NCI-H2196 treated with DMSO at 0.1 percent for 48 hours (cell line): ENCODE results near the gene SLC7A7.
"Not testable (repeated sequence)": the region's sequence is repeated elsewhere in the genome, so short reads cannot be mapped to it uniquely, and the experiment has no call there.

Source experiments
- DNase-seq: peaks from one replicate; lab custom pipeline; 2025; ENCODE audit not compliant: unreplicated experiment; lab: John Stamatoyannopoulos, UW

The SLC7A7 gene

GRCh38 chr14:22822016-22822570 is 6.9 kb upstream of the SLC7A7 start:
- no peak for DNase-seq

DNA sequence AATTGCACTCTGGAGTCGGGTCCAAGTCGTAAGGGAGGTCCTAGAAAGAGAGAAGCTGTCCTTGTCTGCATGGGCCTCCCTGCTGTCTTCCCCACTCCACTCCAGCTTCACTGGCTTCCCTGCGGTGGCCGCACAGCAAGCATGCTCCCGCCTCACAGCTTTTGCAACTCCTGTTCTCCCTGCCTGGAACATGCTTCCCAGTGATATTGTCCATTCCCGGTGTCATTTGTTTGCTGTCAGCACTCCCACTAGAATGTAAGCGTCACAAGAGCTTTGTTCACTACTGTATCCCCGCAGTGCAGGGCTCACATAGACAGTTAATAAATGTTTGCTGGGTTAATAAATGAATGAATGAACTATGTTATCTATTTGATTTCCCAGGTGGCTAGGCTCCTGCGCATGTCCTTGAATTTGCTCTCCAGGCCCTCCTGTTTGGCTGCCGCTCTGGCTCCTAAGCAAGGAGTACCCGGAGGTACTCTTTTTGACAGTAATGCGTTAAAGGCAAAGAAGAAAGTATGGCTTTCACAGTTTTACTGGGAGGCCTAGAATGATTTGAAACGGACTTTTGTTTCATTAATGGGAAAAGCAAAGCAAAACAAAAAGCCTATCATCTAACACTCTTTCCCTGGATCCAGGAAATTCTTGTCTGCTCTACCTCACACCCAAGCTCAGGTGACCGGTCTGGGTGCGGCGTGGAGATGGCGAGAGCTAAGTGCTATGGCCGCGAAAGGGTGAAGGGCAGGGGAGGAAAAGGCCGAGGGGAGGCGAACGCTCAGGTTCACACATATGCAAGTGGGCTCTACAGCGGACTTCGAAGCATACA is 6.2 kb upstream of the SLC7A7 start:
- no peak for DNase-seq

DNA sequence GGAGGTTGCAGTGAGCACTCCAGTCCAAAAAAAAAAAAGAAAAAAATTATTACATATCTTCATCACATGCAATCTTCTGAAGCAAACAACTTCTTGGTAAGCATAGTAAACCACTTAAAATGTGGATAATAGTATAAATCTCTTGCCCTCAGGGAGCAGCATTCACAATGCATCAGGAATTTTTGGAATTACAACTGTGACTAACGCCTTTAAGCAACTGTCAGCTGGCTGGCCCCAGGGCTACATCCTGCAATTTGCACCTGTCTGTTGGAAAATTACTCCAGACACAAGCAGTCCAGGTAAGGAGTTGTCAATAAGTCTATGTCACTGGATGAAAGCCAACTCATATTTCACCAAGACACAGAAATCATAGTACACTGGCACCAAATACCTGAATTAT is 5.5 kb upstream of the SLC7A7 start:
- no peak for DNase-seq

GRCh38 chr14:22819151-22819988 is 4.1 kb upstream of the SLC7A7 start:
- DNase-seq: no peak

DNA sequence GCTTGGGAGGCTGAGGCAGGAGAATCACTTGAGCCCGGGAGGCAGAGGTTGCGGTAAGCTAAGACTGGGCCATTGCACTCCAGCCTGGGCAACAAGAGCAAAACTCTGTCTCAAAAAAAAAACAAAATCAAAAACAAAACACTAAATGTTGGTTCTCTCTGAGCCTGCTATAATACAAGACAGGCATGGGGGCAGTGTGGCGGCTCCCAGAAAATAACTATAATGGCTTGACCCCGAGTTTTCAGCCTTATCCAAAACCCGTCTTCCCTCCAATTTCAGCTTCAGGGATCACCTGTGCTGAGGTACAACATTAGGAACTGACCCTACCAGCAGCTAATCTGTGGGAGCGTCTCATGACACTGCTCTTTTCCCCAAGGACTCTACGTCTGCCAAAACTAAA is 862 bp downstream of the SLC7A7 start:
- DNase-seq: no peak

DNA sequence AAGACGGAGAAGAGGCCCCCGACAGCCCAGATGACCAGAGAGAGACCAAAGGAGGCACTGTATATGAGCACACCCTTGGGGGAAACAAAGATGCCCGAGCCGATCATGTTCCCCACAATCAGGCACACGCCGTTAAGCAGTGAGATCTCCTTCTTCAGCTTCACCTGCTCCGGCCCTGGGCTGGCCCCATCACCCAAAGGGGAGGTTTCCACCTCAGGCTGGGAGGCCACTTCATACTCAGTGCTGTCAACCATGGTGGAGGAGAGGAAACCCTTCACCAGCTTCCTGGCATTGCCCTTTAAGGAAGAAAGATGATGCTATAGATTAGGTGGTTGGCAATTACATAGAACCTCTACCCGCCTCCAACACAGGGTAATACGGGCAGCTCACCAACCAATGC is 2.1 kb downstream of the SLC7A7 start:
- DNase-seq: no peak

DNA sequence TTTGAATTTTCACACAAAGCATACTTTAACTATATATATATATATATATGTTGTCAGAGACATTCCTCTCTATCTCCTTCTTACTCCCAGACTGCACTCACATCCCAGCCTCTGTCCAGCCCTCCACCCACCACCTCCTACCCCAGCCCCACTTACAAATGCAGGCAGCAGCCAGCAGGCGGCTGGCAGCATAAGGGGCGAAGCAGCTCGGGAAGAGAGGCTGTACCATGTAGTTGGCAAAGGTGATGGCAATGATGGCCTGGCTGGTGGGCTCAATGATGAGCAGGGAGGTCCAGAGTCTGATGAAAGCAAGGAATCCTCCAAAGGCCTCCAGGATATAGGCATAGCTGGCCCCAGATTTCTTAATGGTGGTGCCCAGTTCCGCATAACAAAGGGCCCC is 2.5 kb downstream of the SLC7A7 start:
- DNase-seq: no peak

DNA sequence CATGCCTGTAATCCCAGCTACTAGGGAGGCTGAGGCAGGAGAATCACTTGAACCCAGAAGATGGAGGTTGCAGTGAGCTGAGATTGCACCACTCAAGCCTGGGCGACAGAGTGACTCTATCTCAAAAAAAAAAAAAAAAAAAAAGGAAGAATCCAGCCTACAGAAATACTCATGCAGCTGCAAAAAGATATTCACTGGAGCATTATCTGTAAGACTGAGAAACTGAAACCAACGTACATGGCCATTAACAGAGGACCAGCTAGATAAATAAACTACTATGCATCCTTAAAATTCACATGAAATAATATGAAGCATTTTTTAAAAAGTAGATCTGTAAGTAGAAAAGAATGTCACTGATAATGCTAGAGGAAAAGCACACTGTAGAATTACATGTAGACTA is 3.5 kb downstream of the SLC7A7 start:
- DNase-seq: no peak

- DNase-seq: no peak
Observed at GRCh38 chr14:22808388-22809209, 6.6 kb downstream of the SLC7A7 start.

GRCh38 chr14:22807432-22808087 is 7.7 kb downstream of the SLC7A7 start:
- DNase-seq: no peak

DNA sequence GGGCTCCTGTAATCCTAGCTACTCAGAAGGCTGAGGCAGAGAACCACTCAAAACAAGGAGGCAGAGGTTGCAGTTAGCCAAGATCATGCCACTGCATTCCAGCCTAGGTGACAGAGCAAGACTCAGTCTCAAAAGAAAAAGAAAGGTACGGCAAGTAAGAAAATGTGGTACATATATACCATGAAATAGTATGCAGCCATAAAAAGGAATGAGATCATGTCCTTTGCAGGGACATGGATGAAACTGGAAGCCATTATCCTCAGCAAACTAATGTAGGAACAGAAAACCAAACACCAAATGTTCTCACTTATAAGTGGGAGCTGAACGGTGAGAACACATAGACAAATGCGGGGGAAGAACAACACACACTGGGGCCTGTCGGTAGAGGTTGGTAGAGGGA is 10.0 kb downstream of the SLC7A7 start:
- DNase-seq: not testable (repeated sequence)

GRCh38 chr14:22803687-22803974 is 11.6 kb downstream of the SLC7A7 start:
- no peak for DNase-seq

- no peak for DNase-seq
Observed at GRCh38 chr14:22802860-22803686, 12.2 kb downstream of the SLC7A7 start.

DNA sequence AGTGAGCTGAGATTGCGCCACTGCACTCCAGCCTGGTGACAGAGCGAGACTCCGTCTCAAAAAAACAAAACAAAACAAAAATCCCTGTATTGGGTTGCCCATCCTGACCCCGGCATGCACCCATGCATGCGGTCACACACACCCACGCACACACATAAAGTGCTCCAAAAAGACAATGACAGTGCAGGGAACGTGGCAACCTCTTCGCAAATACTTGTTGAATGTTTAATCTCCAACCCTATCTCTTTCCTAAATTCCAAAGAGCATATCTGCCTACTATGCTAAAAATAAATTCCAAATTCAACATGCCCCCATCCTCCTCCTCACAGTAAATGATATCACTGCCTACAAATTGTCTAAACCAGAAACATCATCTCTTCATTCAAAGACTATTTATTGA is 13.5 kb downstream of the SLC7A7 start:
- DNase-seq: no peak

DNA sequence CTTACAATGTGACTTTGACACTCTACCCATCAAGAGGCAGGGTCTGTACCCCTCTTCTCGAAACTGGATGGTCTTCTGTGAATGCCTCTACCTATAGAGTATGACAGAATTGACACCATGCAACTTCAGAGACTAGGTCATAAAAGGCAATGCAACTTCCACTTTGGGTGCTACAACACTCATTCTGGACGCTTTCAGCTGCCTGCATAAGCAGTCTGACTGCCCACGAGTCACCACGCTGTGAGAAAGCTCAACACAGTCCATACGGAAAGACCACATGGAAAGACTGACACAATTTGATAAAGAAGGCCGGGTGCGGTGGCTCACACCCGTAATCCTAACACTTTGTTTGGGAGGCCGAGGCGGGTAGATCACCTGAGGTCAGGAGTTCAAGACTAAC is 14.9 kb downstream of the SLC7A7 start:
- DNase-seq: no peak

DNA sequence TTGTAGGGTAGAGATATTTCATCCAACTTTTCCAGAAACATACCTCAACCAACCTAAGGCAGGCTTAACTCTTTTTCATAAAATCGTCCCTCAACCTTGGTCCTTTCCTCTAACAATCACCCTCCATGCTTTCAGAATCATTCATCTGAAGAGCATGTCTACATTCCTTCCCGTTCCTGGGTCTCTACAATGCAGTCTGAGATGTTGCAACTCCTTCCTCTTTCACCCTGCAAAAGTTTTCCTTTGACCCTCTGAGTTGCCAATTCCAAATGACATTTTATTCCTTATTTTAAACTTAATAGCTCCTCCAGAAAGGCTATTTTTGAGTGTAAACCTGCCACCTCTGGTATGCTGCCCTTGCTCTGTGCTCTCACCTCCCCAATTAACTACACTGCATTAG is 16.7 kb downstream of the SLC7A7 start:
- no peak for DNase-seq

GRCh38 chr14:22797017-22797917 is 18.0 kb downstream of the SLC7A7 start:
- DNase-seq: no peak

DNA sequence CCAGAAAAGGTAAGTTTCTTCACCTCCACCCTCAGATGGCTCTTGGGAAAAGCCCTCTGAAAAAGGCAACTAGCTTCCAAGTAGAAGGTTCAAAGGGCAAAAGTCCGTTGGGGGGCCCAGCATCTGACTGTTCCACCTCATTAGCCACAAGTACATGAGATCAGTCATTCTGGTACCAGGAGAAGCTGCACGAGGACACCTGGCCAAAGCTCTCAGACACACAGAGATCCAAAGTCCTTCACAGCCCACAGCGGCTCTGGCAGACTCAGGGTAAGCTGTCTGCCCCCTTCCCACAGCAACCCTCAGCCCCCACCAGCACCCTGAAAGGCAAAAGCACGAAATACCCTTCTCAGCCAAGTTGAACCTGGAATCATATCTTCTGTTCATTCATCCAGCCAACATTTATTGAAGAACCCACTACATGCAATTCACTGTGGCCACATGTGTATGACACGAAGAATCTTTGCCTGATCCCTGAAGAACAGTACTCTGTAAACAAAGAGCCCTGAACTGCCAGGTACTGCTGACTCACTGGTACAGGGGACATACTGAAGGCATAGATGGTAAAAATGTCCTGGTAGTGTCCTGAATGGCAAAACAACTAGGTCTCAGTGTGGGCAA is 19.0 kb downstream of the SLC7A7 start:
- no peak for DNase-seq

DNA sequence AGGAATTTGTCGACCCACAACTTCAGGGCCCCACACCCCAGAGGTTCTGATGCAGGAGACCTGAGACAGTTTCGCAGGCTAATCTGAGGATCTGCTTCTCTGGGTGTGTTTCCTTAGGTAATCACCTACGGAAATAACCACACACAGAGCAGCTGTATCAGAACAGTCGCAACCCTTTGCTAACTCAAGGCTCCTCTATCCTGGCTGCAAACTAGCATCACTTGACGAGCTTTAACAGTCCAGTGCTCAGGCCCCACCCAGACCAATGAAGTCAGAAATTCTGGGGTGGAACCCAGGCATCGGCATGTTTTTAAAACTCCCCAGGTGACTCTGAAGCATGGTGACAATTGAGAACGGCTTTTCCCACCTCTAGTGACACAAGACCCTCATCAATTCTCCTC is 20.7 kb downstream of the SLC7A7 start:
- DNase-seq: no peak
